NCI-H2196 treated with DMSO at 0.1 percent for 48 hours (cell line): ENCODE results near the gene LGALS9.
"Not testable (repeated sequence)": the region's sequence is repeated elsewhere in the genome, so short reads cannot be mapped to it uniquely, and the experiment has no call there.

Experiments used
- DNase-seq: peaks from one replicate; lab custom pipeline; 2025; ENCODE audit not compliant: unreplicated experiment; lab: John Stamatoyannopoulos, UW

Gene LGALS9

GRCh38 chr17:27651411-27652345 lies 20.7 kb downstream of the LGALS9 start:
- no peak for DNase-seq

GRCh38 chr17:27653449-27653971 lies 22.5 kb downstream of the LGALS9 start:
- not testable (repeated sequence) for DNase-seq

GRCh38 chr17:27654136-27654535 lies 23.1 kb downstream of the LGALS9 start:
- no peak for DNase-seq

- DNase-seq, result no peak
These were observed 23.9 kb downstream of the LGALS9 start for GRCh38 chr17:27654654-27655524.

GRCh38 chr17:27655525-27656111 lies 24.6 kb downstream of the LGALS9 start:
- not testable (repeated sequence) for DNase-seq

- DNase-seq, result not testable (repeated sequence)
These were observed 25.6 kb downstream of the LGALS9 start for GRCh38 chr17:27656620-27657019.

GRCh38 chr17:27657620-27658019 lies 26.6 kb downstream of the LGALS9 start:
- DNase-seq, result no peak

GRCh38 chr17:27659683-27660082 lies 28.7 kb downstream of the LGALS9 start:
- DNase-seq, result no peak

- no peak for DNase-seq
These were observed 29.4 kb downstream of the LGALS9 start for GRCh38 chr17:27660436-27660835.

GRCh38 chr17:27663936-27664605 lies 33.1 kb downstream of the LGALS9 start:
- DNase-seq, result no peak

GRCh38 chr17:27664606-27664965 lies 33.6 kb downstream of the LGALS9 start:
- DNase-seq, result no peak

GRCh38 chr17:27665549-27665948 lies 34.6 kb downstream of the LGALS9 start:
- no peak for DNase-seq

GRCh38 chr17:27666270-27666669 lies 35.3 kb downstream of the LGALS9 start:
- not testable (repeated sequence) for DNase-seq

GRCh38 chr17:27666831-27667560 lies 36.0 kb downstream of the LGALS9 start:
- DNase-seq, result no peak

- DNase-seq, result no peak
These were observed 36.9 kb downstream of the LGALS9 start for GRCh38 chr17:27667656-27668487.

- no peak for DNase-seq
These were observed 37.5 kb downstream of the LGALS9 start for GRCh38 chr17:27668488-27668823.

- no peak for DNase-seq
These were observed 38.1 kb downstream of the LGALS9 start for GRCh38 chr17:27669136-27669535.

- DNase-seq, result no peak
These were observed 38.9 kb downstream of the LGALS9 start for GRCh38 chr17:27669850-27670249.
